ENCODE measurements around the gene ZNF804B. TPM values are rescaled to one million over a fixed set of nuclear protein-coding genes. Genes with fewer than 3 reads are reported as not detected.

The ZNF804B gene
- total RNA-seq, 1 donor from 2014 or later: not detected

GRCh38 chr7:88835147-88835728 lies 75.7 kb downstream of the ZNF804B start:
- no peak for DNase-seq (ENCODE audit: low spot score)

GRCh38 chr7:88842201-88842600 lies 82.7 kb downstream of the ZNF804B start:
- DNase-seq (ENCODE audit: low spot score): no peak

- no peak for DNase-seq (ENCODE audit: low spot score)
These were observed 85.6 kb downstream of the ZNF804B start for GRCh38 chr7:88845091-88845490.

GRCh38 chr7:88851220-88851619 lies 91.7 kb downstream of the ZNF804B start:
- no peak for DNase-seq (ENCODE audit: low spot score)

- DNase-seq (ENCODE audit: low spot score): no peak
These were observed 99.8 kb downstream of the ZNF804B start for GRCh38 chr7:88859288-88859687.

- no peak for DNase-seq (ENCODE audit: low spot score)
These were observed 106.9 kb downstream of the ZNF804B start for GRCh38 chr7:88866265-88866863.

GRCh38 chr7:88867158-88867557 lies 107.7 kb downstream of the ZNF804B start:
- no peak for DNase-seq (ENCODE audit: low spot score)

- DNase-seq (ENCODE audit: low spot score): no peak
These were observed 109.0 kb downstream of the ZNF804B start for GRCh38 chr7:88868456-88868855.

- no peak for DNase-seq (ENCODE audit: low spot score)
These were observed 121.6 kb downstream of the ZNF804B start for GRCh38 chr7:88881136-88881535.

- DNase-seq (ENCODE audit: low spot score): no peak
These were observed 125.6 kb downstream of the ZNF804B start for GRCh38 chr7:88885131-88885530.

GRCh38 chr7:88888684-88889083 lies 129.2 kb downstream of the ZNF804B start:
- DNase-seq (ENCODE audit: low spot score): no peak

- no peak for DNase-seq (ENCODE audit: low spot score)
These were observed 151.0 kb downstream of the ZNF804B start for GRCh38 chr7:88910516-88910915.

- DNase-seq (ENCODE audit: low spot score): no peak
These were observed 153.4 kb downstream of the ZNF804B start for GRCh38 chr7:88912852-88913251.

GRCh38 chr7:88915615-88916014 lies 156.1 kb downstream of the ZNF804B start:
- no peak for DNase-seq (ENCODE audit: low spot score)

- DNase-seq (ENCODE audit: low spot score): no peak
These were observed 160.1 kb downstream of the ZNF804B start for GRCh38 chr7:88919478-88920131.

- no peak for DNase-seq (ENCODE audit: low spot score)
These were observed 163.4 kb downstream of the ZNF804B start for GRCh38 chr7:88922944-88923343.

GRCh38 chr7:88928276-88928675 lies 168.8 kb downstream of the ZNF804B start:
- DNase-seq (ENCODE audit: low spot score): no peak

- no peak for DNase-seq (ENCODE audit: low spot score)
These were observed 170.2 kb downstream of the ZNF804B start for GRCh38 chr7:88929719-88930118.

- no peak for DNase-seq (ENCODE audit: low spot score)
These were observed 173.8 kb downstream of the ZNF804B start for GRCh38 chr7:88933285-88933684.

GRCh38 chr7:88942815-88943501 lies 183.5 kb downstream of the ZNF804B start:
- no peak for DNase-seq (ENCODE audit: low spot score)

GRCh38 chr7:88951826-88952225 lies 192.3 kb downstream of the ZNF804B start:
- DNase-seq (ENCODE audit: low spot score): no peak

- DNase-seq (ENCODE audit: low spot score): no peak
These were observed 204.9 kb downstream of the ZNF804B start for GRCh38 chr7:88964418-88964817.

Data from mesenteric fat pad (tissue), 1 donor.